ENCODE results near the gene SNAP23.
"Not testable (repeated sequence)": the region's sequence is repeated elsewhere in the genome, so short reads cannot be mapped to it uniquely, and the experiment has no call there.

Gene SNAP23

GRCh38 chr15:42498212-42499068 lies 3.0 kb downstream of the SNAP23 start:
- DNase-seq = no peak

- DNase-seq = no peak
These were observed 4.6 kb downstream of the SNAP23 start for GRCh38 chr15:42499858-42500609.

GRCh38 chr15:42502477-42502876 lies 7.0 kb downstream of the SNAP23 start:
- DNase-seq = no peak

- no peak for DNase-seq
These were observed 8.4 kb downstream of the SNAP23 start for GRCh38 chr15:42503825-42504224.

GRCh38 chr15:42504631-42505030 lies 9.2 kb downstream of the SNAP23 start:
- DNase-seq = no peak

GRCh38 chr15:42507514-42507913 lies 12.1 kb downstream of the SNAP23 start:
- no peak for DNase-seq

- no peak for DNase-seq
These were observed 12.8 kb downstream of the SNAP23 start for GRCh38 chr15:42508263-42508690.

- no peak for DNase-seq
These were observed 15.0 kb downstream of the SNAP23 start for GRCh38 chr15:42510258-42511006.

GRCh38 chr15:42511007-42511391 lies 15.6 kb downstream of the SNAP23 start:
- no peak for DNase-seq

GRCh38 chr15:42523331-42523730 lies 27.9 kb downstream of the SNAP23 start:
- no peak for DNase-seq

GRCh38 chr15:42528970-42529369 lies 33.5 kb downstream of the SNAP23 start:
- no peak for DNase-seq

GRCh38 chr15:42533246-42533645 lies 37.8 kb downstream of the SNAP23 start:
- no peak for DNase-seq

- DNase-seq = no peak
These were observed 49.6 kb downstream of the SNAP23 start for GRCh38 chr15:42544853-42545629.

GRCh38 chr15:42547918-42548248 lies 52.4 kb downstream of the SNAP23 start:
- no peak for DNase-seq

- peak; percentile 32 to 52 for DNase-seq
These were observed 53.0 kb downstream of the SNAP23 start, which contains the start of the genes HAUS2 and LRRC57 for GRCh38 chr15:42548249-42549031. Gene HAUS2 (plus strand): TSS chr15:42548838. CDS start chr15:42548873, 35 bp downstream. Gene LRRC57 (minus strand): TSS chr15:42548793. CDS start chr15:42548434, 359 bp downstream.

- peak in 1 of 2 experiments; percentile 31 for DNase-seq
These were observed 53.6 kb downstream of the SNAP23 start for GRCh38 chr15:42549032-42549491.

GRCh38 chr15:42549741-42550392 lies 54.4 kb downstream of the SNAP23 start:
- DNase-seq = no peak

- DNase-seq = no peak
These were observed 58.1 kb downstream of the SNAP23 start for GRCh38 chr15:42553554-42553953.

GRCh38 chr15:42556550-42557207 lies 61.2 kb downstream of the SNAP23 start:
- not testable (repeated sequence) for DNase-seq

GRCh38 chr15:42558739-42559138 lies 63.3 kb downstream of the SNAP23 start:
- DNase-seq = no peak

Data from NCI-H187 (cell line).